ENCODE data around the gene ARHGAP28. TPM values are rescaled to one million over a fixed set of nuclear protein-coding genes. Genes with fewer than 3 reads are reported as not detected.
A peak's percentile ranks its signal among the peaks of the same experiment; 100 is the strongest.

Gene ARHGAP28
- total RNA-seq, 1 experiment from 2014 or later = 0.37 TPM

GRCh38 chr18:6873040-6873751 lies 143.7 kb downstream of the ARHGAP28 start:
- no peak for DNase-seq (ENCODE audit: low read depth)

GRCh38 chr18:6874315-6874714 lies 144.8 kb downstream of the ARHGAP28 start:
- no peak for DNase-seq (ENCODE audit: low read depth)

- no peak for DNase-seq (ENCODE audit: low read depth)
Measured at GRCh38 chr18:6875749-6876148, 146.2 kb downstream of the ARHGAP28 start.

GRCh38 chr18:6876641-6877041 lies 147.1 kb downstream of the ARHGAP28 start:
- no peak for DNase-seq (ENCODE audit: low read depth)

- no peak for DNase-seq (ENCODE audit: low read depth)
Measured at GRCh38 chr18:6877288-6877687, 147.8 kb downstream of the ARHGAP28 start.

GRCh38 chr18:6878556-6879297 lies 149.2 kb downstream of the ARHGAP28 start:
- DNase-seq (ENCODE audit: low read depth) = no peak

GRCh38 chr18:6879508-6880195 lies 150.1 kb downstream of the ARHGAP28 start:
- DNase-seq (ENCODE audit: low read depth) = no peak

- DNase-seq (ENCODE audit: low read depth) = no peak
Measured at GRCh38 chr18:6881034-6881820, 151.7 kb downstream of the ARHGAP28 start.

- no peak for DNase-seq (ENCODE audit: low read depth)
Measured at GRCh38 chr18:6882401-6882800, 152.9 kb downstream of the ARHGAP28 start.

- no peak for DNase-seq (ENCODE audit: low read depth)
Measured at GRCh38 chr18:6885006-6885481, 155.5 kb downstream of the ARHGAP28 start.

- peak; percentile 42 for DNase-seq (ENCODE audit: low read depth)
Measured at GRCh38 chr18:6885992-6886796, 156.7 kb downstream of the ARHGAP28 start.

GRCh38 chr18:6886797-6887330 lies 157.3 kb downstream of the ARHGAP28 start:
- no peak for DNase-seq (ENCODE audit: low read depth)

- DNase-seq (ENCODE audit: low read depth) = no peak
Measured at GRCh38 chr18:6891788-6892187, 162.3 kb downstream of the ARHGAP28 start.

GRCh38 chr18:6901286-6901926 lies 171.9 kb downstream of the ARHGAP28 start:
- no peak for DNase-seq (ENCODE audit: low read depth)

GRCh38 chr18:6917072-6917471 lies 187.6 kb downstream of the ARHGAP28 start:
- DNase-seq (ENCODE audit: low read depth) = peak; percentile 11

- DNase-seq (ENCODE audit: low read depth) = peak; percentile 68
Measured at GRCh38 chr18:6920099-6920955, 190.8 kb downstream of the ARHGAP28 start.

GRCh38 chr18:6921571-6921970 lies 192.1 kb downstream of the ARHGAP28 start:
- no peak for DNase-seq (ENCODE audit: low read depth)

GRCh38 chr18:6923220-6923619 lies 193.7 kb downstream of the ARHGAP28 start:
- no peak for DNase-seq (ENCODE audit: low read depth)

- DNase-seq (ENCODE audit: low read depth) = no peak
Measured at GRCh38 chr18:6927153-6927552, 197.6 kb downstream of the ARHGAP28 start.
